ENCODE data around the gene LNPEP. TPM values are rescaled to one million over a fixed set of nuclear protein-coding genes. Genes with fewer than 3 reads are reported as not detected.

LNPEP gene
- polyA plus RNA-seq, 3 donors from 2014 or later: 33.2 to 80.4 (median 39.9) TPM

GRCh38 chr5:96999856-97000255, 64.0 kb downstream of the LNPEP start:
- Mint-ChIP-seq H3K27ac (peak overlapping the region in 2 of 6 donors; percentile 8 to 46), H3K27me3 (ENCODE audit: low read depth in 3 of 3) (peaks cover 0 to 2% (median 0%) of the 10 kb centered on the region in 3 donors), H3K36me3 (peaks cover 11 to 21% (median 18%) of the 10 kb centered on the region in 3 donors), H3K4me1 (peaks cover 21 to 34% of the 10 kb centered on the region in 2 donors), H3K9me3 (no peaks in the 10 kb centered on the region), H3K4me3 (no peak overlapping the region)
- no peak for DNase-seq

GRCh38 chr5:97000391-97000790, 64.5 kb downstream of the LNPEP start:
- Mint-ChIP-seq H3K36me3 (peaks cover 11 to 21% (median 18%) of the 10 kb centered on the region in 3 donors), H3K9me3 (no peaks in the 10 kb centered on the region), H3K27ac (peak overlapping the region in 1 of 6 donors; percentile 46), H3K4me3 (no peak overlapping the region), H3K4me1 (peaks cover 17 to 33% of the 10 kb centered on the region in 2 donors), H3K27me3 (ENCODE audit: low read depth in 3 of 3) (peaks cover 0 to 2% (median 0%) of the 10 kb centered on the region in 3 donors)
- no peak for DNase-seq

- no peak for DNase-seq
- no peaks in the 10 kb centered on the region for H3K9me3 Mint-ChIP-seq
Observed at GRCh38 chr5:97002983-97003382, 67.1 kb downstream of the LNPEP start.

GRCh38 chr5:97004423-97005060, 68.7 kb downstream of the LNPEP start:
- Mint-ChIP-seq H3K9me3 (no peaks in the 10 kb centered on the region), H3K27ac (peak overlapping the region in 4 of 6 donors; percentile 15 to 73 (median 60)), H3K36me3 (peaks cover 8 to 19% (median 12%) of the 10 kb centered on the region in 3 donors), H3K4me1 (peaks cover 11 to 18% of the 10 kb centered on the region in 2 donors), H3K4me3 (no peak overlapping the region), H3K27me3 (ENCODE audit: low read depth in 3 of 3) (peaks cover 0 to 1% (median 0%) of the 10 kb centered on the region in 3 donors)
- no peak for DNase-seq

More at GRCh38 chr5:97002983-97003382, 67.1 kb downstream of the LNPEP start:
- Mint-ChIP-seq H3K4me1 (peaks cover 13 to 25% of the 10 kb centered on the region in 2 donors), H3K27ac (no peak overlapping the region), H3K27me3 (ENCODE audit: low read depth in 3 of 3) (no peaks in the 10 kb centered on the region), H3K36me3 (peaks cover 14 to 25% (median 23%) of the 10 kb centered on the region in 3 donors), H3K4me3 (no peak overlapping the region)

GRCh38 chr5:97006454-97007060, 70.7 kb downstream of the LNPEP start:
- peaks cover 0 to 3% (median 0%) of the 10 kb centered on the region in 3 donors for H3K27me3 Mint-ChIP-seq (ENCODE audit: low read depth in 3 of 3)
- H3K9me3 Mint-ChIP-seq: no peaks in the 10 kb centered on the region
- peaks cover 8 to 27% (median 12%) of the 10 kb centered on the region in 3 donors for H3K36me3 Mint-ChIP-seq
- peaks cover 19 to 38% of the 10 kb centered on the region in 2 donors for H3K4me1 Mint-ChIP-seq
- H3K27ac Mint-ChIP-seq: peak overlapping the region in 1 of 6 donors; percentile 6
- no peak overlapping the region for H3K4me3 Mint-ChIP-seq
- DNase-seq: no peak

- peaks cover 0 to 3% (median 0%) of the 10 kb centered on the region in 3 donors for H3K27me3 Mint-ChIP-seq (ENCODE audit: low read depth in 3 of 3)
- peak overlapping the region; percentile 19 to 79 (median 36) for H3K27ac Mint-ChIP-seq
- peak overlapping the region in 4 of 5 donors; percentile 23 to 49 (median 40) for H3K4me3 Mint-ChIP-seq
- H3K4me1 Mint-ChIP-seq: peaks cover 19 to 40% of the 10 kb centered on the region in 2 donors
- peaks cover 8 to 40% (median 19%) of the 10 kb centered on the region in 3 donors for H3K36me3 Mint-ChIP-seq
- DNase-seq: peak in 2 of 3 donors; percentile 6 to 25
- H3K9me3 Mint-ChIP-seq: no peaks in the 10 kb centered on the region
Observed at GRCh38 chr5:97009212-97009898, 73.5 kb downstream of the LNPEP start.

- H3K9me3 Mint-ChIP-seq: no peaks in the 10 kb centered on the region
- H3K36me3 Mint-ChIP-seq: peaks cover 8 to 39% (median 18%) of the 10 kb centered on the region in 3 donors
- peaks cover 0 to 3% (median 0%) of the 10 kb centered on the region in 3 donors for H3K27me3 Mint-ChIP-seq (ENCODE audit: low read depth in 3 of 3)
- peak overlapping the region in 5 of 6 donors; percentile 6 to 86 (median 25) for H3K27ac Mint-ChIP-seq
- H3K4me3 Mint-ChIP-seq: no peak overlapping the region
- peaks cover 17 to 35% of the 10 kb centered on the region in 2 donors for H3K4me1 Mint-ChIP-seq
- no peak for DNase-seq
Observed at GRCh38 chr5:97009921-97010320, 74.0 kb downstream of the LNPEP start.

- Mint-ChIP-seq H3K4me3 (no peak overlapping the region), H3K27me3 (ENCODE audit: low read depth in 3 of 3) (peaks cover 0 to 3% (median 0%) of the 10 kb centered on the region in 3 donors), H3K4me1 (peaks cover 17 to 32% of the 10 kb centered on the region in 2 donors), H3K36me3 (peaks cover 11 to 42% (median 22%) of the 10 kb centered on the region in 3 donors), H3K9me3 (no peaks in the 10 kb centered on the region), H3K27ac (peak overlapping the region in 3 of 6 donors; percentile 9 to 76 (median 12))
- no peak for DNase-seq
Observed at GRCh38 chr5:97010606-97011005, 74.7 kb downstream of the LNPEP start.

- peaks cover 0 to 3% (median 0%) of the 10 kb centered on the region in 3 donors for H3K27me3 Mint-ChIP-seq (ENCODE audit: low read depth in 3 of 3)
- no peak for DNase-seq
- peaks cover 11 to 43% (median 27%) of the 10 kb centered on the region in 3 donors for H3K36me3 Mint-ChIP-seq
- H3K4me3 Mint-ChIP-seq: no peak overlapping the region
- H3K27ac Mint-ChIP-seq: no peak overlapping the region
- H3K4me1 Mint-ChIP-seq: peaks cover 17 to 35% of the 10 kb centered on the region in 2 donors
- no peaks in the 10 kb centered on the region for H3K9me3 Mint-ChIP-seq
Observed at GRCh38 chr5:97011567-97011966, 75.7 kb downstream of the LNPEP start.

GRCh38 chr5:97019435-97020117, 83.7 kb downstream of the LNPEP start:
- peaks cover 11 to 34% (median 28%) of the 10 kb centered on the region in 3 donors for H3K36me3 Mint-ChIP-seq
- H3K4me1 Mint-ChIP-seq: peaks cover 28 to 52% of the 10 kb centered on the region in 2 donors
- no peaks in the 10 kb centered on the region for H3K9me3 Mint-ChIP-seq
- H3K27me3 Mint-ChIP-seq (ENCODE audit: low read depth in 3 of 3): peaks cover 0 to 2% (median 0%) of the 10 kb centered on the region in 3 donors
- peak overlapping the region in 5 of 6 donors; percentile 6 to 74 (median 37) for H3K27ac Mint-ChIP-seq
- no peak overlapping the region for H3K4me3 Mint-ChIP-seq
- DNase-seq: no peak

- DNase-seq: no peak
- peak overlapping the region; percentile 37 to 78 (median 56) for H3K27ac Mint-ChIP-seq
- H3K4me1 Mint-ChIP-seq: peaks cover 31 to 48% of the 10 kb centered on the region in 2 donors
- no peaks in the 10 kb centered on the region for H3K9me3 Mint-ChIP-seq
- H3K36me3 Mint-ChIP-seq: peaks cover 12 to 25% (median 21%) of the 10 kb centered on the region in 3 donors
- peak overlapping the region in 3 of 5 donors; percentile 8 to 22 (median 13) for H3K4me3 Mint-ChIP-seq
- H3K27me3 Mint-ChIP-seq (ENCODE audit: low read depth in 3 of 3): peaks cover 0 to 4% (median 0%) of the 10 kb centered on the region in 3 donors
Observed at GRCh38 chr5:97021416-97021815, 85.5 kb downstream of the LNPEP start.

- peak overlapping the region; percentile 64 to 87 (median 74) for H3K27ac Mint-ChIP-seq
- H3K9me3 Mint-ChIP-seq: no peaks in the 10 kb centered on the region
- no peak for DNase-seq
- peaks cover 0 to 2% (median 0%) of the 10 kb centered on the region in 3 donors for H3K27me3 Mint-ChIP-seq (ENCODE audit: low read depth in 3 of 3)
- H3K4me3 Mint-ChIP-seq: peak overlapping the region; percentile 5 to 61 (median 54)
- H3K4me1 Mint-ChIP-seq: peaks cover 31 to 41% of the 10 kb centered on the region in 2 donors
- H3K36me3 Mint-ChIP-seq: peaks cover 18 to 29% (median 20%) of the 10 kb centered on the region in 3 donors
Observed at GRCh38 chr5:97022898-97023297, 87.0 kb downstream of the LNPEP start.

GRCh38 chr5:97026721-97027120, 90.8 kb downstream of the LNPEP start:
- no peak for DNase-seq
- no peak overlapping the region for H3K27ac Mint-ChIP-seq
- no peak overlapping the region for H3K4me3 Mint-ChIP-seq
- H3K4me1 Mint-ChIP-seq: peaks cover 20 to 28% of the 10 kb centered on the region in 2 donors
- H3K36me3 Mint-ChIP-seq: peaks cover 32 to 45% (median 34%) of the 10 kb centered on the region in 3 donors
- H3K9me3 Mint-ChIP-seq: no peaks in the 10 kb centered on the region
- peaks cover 0 to 4% (median 0%) of the 10 kb centered on the region in 3 donors for H3K27me3 Mint-ChIP-seq (ENCODE audit: low read depth in 3 of 3)

Measured in immature natural killer cell (primary cell).